ENCODE data around the gene MXD3.

MXD3 gene

GRCh38 chr5:177303121-177303924 lies 8.4 kb downstream of the MXD3 start, which contains the start of the genes PRELID1 and RAB24:
Gene PRELID1, plus strand, starts transcription at chr5:177303799. Its CDS starts 187 bp downstream, at chr5:177303986.
Gene RAB24, minus strand, starts transcription at chr5:177303719. Its CDS starts 431 bp downstream, at chr5:177303288.
- DNase-seq (ENCODE audit: low read depth in 2 of 2), result peak; percentile 72 to 77

- no peak for DNase-seq (ENCODE audit: low read depth in 2 of 2)
Observed at GRCh38 chr5:177302354-177303110, 9.2 kb downstream of the MXD3 start.

GRCh38 chr5:177301503-177302165 lies 10.1 kb downstream of the MXD3 start:
- no peak for DNase-seq (ENCODE audit: low read depth in 2 of 2)

GRCh38 chr5:177300951-177301350 lies 10.7 kb downstream of the MXD3 start:
- no peak for DNase-seq (ENCODE audit: low read depth in 2 of 2)

- peak; percentile 47 to 65 for DNase-seq (ENCODE audit: low read depth in 2 of 2)
Observed at GRCh38 chr5:177300236-177300880, 11.3 kb downstream of the MXD3 start.

GRCh38 chr5:177299697-177300096 lies 12.0 kb downstream of the MXD3 start:
- no peak for DNase-seq (ENCODE audit: low read depth in 2 of 2)

GRCh38 chr5:177297922-177298321 lies 13.8 kb downstream of the MXD3 start:
- no peak for DNase-seq (ENCODE audit: low read depth in 2 of 2)

GRCh38 chr5:177296581-177296980 lies 15.1 kb downstream of the MXD3 start:
- no peak for DNase-seq (ENCODE audit: low read depth in 2 of 2)

- no peak for DNase-seq (ENCODE audit: low read depth in 2 of 2)
Observed at GRCh38 chr5:177295924-177296323, 15.8 kb downstream of the MXD3 start.

- DNase-seq (ENCODE audit: low read depth in 2 of 2), result no peak
Observed at GRCh38 chr5:177294632-177295031, 17.1 kb downstream of the MXD3 start.

GRCh38 chr5:177293819-177294581 lies 17.7 kb downstream of the MXD3 start:
- no peak for DNase-seq (ENCODE audit: low read depth in 2 of 2)

GRCh38 chr5:177291735-177292134 lies 20.0 kb downstream of the MXD3 start:
- no peak for DNase-seq (ENCODE audit: low read depth in 2 of 2)

GRCh38 chr5:177290816-177291596 lies 20.7 kb downstream of the MXD3 start:
- DNase-seq (ENCODE audit: low read depth in 2 of 2), result no peak

- no peak for DNase-seq (ENCODE audit: low read depth in 2 of 2)
Observed at GRCh38 chr5:177288191-177288590, 23.5 kb downstream of the MXD3 start.

GRCh38 chr5:177276886-177277285 lies 34.8 kb downstream of the MXD3 start:
- no peak for DNase-seq (ENCODE audit: low read depth in 2 of 2)

GRCh38 chr5:177275883-177276282 lies 35.8 kb downstream of the MXD3 start:
- no peak for DNase-seq (ENCODE audit: low read depth in 2 of 2)

- DNase-seq (ENCODE audit: low read depth in 2 of 2), result no peak
Observed at GRCh38 chr5:177271113-177271512, 40.6 kb downstream of the MXD3 start.

- no peak for DNase-seq (ENCODE audit: low read depth in 2 of 2)
Observed at GRCh38 chr5:177270653-177271052, 41.0 kb downstream of the MXD3 start.

GRCh38 chr5:177269976-177270375 lies 41.7 kb downstream of the MXD3 start:
- no peak for DNase-seq (ENCODE audit: low read depth in 2 of 2)

GRCh38 chr5:177269232-177269895 lies 42.3 kb downstream of the MXD3 start:
- DNase-seq (ENCODE audit: low read depth in 2 of 2), result no peak
